Stimulated activated CD8-positive, alpha-beta memory T cell treated with anti-CD3 and anti-CD28 coated beads, Interleukin-2, amount 100 ng/mL, for 48 hours (primary cell): Measurements from ENCODE around the gene DTX4.

Experiments
- DNase-seq, 2 donors: peaks; one replicate each; pipeline ENCODE4 v3.0.0-alpha.2; 2020; ENCODE audit warnings: low read depth in 2 of 2

The DTX4 gene

DNA sequence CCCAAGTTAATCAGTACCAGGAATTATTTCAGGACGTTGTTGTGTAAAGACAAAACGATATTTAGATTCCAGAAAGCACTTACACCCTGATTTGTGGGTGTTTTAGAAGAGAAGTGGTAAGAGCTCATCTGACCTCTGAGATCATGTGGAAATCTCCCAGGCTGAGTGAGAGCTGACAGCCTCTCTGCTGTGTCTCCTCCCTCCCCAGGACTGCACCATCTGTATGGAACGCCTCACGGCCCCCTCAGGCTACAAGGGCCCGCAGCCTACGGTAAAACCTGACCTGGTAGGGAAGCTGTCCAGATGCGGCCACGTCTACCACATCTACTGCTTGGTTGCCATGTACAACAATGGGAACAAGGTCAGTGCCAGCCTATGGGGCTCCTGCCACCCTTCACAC lies 20.0 kb downstream of the DTX4 start:
- DNase-seq: no peak

DNA sequence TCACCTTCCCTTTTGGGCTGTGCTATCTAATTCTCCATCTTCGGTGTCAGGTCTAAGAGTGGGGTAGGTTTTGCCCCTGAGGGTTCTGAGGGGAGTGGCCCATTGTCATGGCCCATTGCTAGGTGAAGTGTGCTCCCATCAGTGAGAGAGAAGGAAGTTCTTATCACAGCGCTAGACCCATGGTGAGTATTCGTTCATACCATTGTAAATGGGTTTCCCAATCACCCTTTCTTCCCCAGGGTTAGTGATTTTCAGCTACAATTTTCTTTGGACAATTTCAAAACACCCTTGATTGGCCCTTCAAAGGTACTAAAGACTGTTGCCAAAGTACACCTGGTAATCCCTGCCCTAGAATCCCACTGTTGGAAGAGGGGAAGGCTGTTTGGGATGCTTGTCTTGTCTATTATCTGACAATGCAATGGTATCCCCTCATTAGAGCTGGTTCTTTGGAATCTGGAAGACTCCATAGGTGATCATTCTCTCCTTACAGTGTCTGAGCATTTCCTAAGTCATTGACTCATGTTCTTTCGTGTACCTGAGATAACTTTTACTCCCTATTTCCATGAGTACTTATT lies 20.6 kb downstream of the DTX4 start:
- DNase-seq: no peak

DNA sequence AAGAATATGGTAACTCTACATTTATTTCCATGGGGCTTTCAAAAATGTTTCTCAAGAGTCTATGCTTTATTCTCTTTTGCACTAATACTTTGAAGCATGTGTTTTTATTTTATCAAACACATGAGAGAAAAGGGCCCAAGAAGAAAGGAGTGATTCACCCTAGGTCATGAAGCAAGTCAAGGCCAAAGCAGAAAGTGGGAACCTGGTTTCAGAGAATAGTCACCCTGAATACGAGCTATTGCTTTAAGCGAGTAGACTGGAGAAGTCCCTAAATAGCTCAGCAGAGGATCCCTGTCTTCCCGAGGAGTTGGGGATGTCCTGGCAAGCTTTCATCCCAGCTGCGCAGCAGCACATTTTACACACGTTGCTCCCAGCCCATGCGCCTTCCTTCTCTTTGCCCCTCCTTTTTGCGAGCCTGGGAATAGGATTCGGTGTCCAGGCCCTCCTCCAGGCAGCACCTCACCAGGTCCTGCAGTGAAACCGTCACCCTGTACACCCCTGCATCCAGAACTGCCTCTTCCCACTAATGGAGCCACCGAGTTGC lies 21.7 kb downstream of the DTX4 start:
- DNase-seq: no peak

DNA sequence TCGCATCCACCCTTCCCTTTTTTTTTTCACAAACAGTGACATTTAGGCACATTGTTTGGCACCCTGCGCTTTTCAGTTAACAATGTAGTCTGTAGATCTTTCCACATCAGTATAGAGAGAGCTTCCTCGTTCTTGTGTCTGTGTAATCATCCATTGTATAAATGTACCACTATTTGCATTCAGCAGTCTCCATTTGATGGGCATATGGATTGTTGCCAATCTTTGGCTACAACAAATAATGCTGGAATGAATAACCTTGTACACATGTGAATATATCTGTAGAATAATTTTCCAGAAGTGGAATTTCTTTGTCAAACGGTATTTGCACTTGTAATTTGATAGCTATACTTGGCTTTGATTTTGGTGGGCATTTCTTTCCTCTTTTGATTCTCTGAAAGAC lies 23.7 kb downstream of the DTX4 start:
- DNase-seq: no peak

DNA sequence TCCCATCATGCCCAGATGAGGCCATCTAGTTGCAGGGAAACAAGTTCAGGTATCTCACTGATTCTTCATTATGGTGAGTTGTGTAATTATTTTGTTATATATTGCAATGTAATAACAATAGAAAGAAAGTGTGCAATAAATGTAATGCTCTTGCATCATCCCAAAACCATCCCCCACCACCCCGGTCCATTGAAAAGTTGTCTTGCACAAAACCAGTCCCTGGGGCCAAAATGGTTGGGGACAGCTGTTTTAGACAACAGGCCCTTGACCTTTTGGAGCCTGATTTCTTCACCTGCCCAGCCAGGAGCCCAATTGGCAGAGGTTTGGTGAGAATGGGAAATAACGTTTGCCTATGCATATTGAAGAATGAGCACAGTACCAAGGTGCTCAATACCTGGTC lies 24.8 kb downstream of the DTX4 start:
- no peak for DNase-seq

DNA sequence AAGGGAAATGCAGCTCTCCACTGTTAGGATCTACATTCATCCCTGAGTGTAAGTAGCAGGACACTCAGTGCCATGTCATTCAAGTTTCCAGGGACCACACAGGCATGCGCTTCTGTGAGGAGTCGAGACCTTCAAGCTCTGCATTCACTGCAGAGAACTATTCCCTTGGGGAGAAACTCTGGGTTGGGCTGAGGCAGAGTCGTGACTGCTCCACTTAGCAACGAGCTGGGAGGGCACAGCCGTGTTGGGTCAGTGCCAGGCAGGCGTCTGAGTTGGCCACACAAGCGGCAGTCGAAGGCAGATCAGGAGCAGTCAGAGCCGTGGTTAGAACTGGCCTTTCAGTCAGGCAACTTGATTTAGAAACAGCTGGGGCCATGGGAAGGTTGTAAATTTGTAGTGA lies 26.1 kb downstream of the DTX4 start:
- DNase-seq: no peak

DNA sequence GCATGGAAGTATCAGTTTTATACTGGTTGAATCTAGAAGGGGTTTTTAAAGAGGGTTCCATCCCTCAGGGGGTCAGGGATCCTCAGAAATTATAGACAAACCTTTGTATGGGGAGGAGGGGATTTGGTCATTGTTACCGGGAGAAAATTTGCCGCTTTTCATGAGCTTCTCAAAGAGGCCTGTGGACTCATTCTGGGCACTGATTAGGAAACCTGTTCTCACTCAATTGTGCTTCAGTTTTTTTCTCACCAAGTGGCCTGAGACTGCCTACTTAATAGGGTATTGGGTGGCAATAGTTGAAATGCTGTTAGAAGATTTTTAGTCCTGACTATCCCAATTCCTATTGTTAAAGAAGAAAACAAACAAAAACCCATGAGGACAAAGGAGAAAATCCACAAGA lies 26.8 kb downstream of the DTX4 start:
- DNase-seq: no peak

DNA sequence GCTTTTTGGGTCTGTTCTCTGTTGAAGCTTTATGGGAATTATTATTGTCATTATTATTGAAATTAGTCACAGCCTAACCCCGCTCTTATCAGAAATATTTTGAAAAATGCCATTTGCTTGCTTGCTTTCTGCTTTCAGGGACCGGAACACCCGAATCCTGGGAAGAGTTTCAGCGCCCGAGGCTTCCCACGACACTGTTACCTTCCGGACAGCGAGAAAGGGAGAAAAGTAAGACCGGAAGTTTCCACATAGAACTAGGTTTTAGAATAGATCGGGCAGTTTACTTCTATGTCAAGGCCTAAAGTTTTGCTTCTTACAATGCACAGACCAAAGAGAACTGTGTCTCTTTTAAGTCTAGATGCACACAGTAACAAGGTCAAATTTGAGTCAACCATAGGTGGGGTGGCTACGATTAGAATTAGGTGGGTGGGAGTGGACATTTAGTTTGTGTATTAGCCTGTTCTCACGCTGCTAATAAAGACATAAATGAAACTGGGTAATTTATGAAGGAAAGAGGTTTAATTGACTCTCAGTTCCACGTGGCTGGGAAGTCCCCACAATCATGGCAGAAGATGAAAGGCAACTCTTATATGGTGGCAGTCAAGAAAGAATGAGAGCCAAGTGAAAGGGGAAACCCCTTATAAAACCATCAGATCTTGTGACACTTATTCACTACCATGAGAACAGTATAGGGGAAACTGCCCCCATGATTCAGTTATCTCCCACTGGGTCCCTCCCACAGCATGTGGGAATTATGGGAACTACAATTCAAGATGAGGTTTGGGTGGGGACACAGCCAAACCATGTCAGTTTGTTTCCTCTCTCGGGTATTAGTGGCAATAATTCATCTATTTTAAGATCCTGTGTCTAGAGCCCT lies 27.9 kb downstream of the DTX4 start:
- no peak for DNase-seq

DNA sequence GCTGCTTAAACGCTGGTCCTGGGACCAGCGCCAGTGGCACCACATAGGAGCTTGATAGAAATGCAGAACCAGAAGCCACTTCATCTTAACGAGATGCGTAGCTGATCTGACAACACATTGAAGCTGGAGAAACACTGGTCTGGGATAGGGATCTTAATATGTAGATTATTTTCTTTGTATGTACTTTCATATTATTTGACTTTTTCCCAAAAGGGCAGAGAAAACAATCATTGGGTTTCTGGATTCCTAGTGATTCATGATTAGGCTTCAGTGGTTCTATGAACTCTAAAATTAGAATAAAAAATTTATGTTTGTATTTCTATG lies 28.5 kb downstream of the DTX4 start:
- DNase-seq: no peak

DNA sequence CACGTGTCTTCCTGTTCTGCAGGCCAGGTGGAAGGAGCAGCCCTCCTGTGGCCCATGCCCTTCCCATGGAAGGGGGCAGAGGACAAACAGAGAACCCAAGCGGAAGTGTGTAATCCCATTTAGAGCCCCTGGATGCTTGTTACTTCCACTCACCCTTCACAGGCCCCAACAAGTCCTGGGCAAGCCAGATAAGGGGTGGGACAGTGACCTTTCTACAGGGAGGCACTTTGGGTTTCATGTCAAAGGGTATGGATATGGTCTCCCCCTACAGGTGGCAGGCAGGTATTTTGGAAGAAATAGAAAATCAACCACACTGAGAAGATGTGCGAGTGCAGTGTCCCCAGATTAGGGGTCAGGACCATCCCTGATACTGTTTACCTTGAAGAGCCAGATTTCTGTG lies 29.4 kb downstream of the DTX4 start:
- DNase-seq: no peak

DNA sequence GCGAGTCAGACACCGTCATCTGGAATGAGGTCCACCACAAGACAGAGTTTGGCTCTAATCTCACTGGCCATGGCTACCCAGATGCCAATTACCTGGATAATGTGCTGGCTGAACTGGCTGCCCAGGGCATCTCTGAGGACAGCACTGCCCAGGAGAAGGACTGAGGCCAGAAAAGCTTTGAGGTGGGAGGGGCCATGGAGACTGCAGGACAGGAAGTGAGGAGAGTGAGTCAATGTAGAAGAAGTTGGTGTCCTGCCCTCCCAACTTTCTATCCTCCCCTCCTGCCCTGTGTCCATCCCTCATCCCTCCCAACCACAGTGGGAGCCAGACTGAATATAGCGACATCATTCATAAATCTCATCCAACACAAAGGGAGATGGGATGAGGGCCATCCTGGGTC lies 32.8 kb downstream of the DTX4 start:
- DNase-seq: no peak

DNA sequence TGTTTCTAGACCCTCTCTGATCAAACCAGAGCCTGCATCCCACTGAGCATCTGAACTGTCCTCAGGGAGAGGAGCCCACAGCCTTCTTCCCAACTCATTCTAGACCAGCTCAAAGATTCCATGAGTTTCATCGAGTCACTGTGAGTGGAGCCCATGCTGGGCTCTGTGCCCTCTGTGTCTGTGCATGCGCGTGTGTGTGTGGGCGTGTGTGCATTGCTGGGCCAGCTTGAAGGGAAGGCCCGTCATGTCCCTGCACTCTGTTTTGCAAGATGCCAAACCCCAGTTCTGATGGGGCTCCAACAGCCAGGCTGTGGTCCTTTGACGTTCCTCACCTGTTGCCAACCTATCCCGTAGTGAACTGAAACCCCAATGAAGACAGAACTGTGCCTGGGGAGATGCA lies 33.7 kb downstream of the DTX4 start:
- no peak for DNase-seq

DNA sequence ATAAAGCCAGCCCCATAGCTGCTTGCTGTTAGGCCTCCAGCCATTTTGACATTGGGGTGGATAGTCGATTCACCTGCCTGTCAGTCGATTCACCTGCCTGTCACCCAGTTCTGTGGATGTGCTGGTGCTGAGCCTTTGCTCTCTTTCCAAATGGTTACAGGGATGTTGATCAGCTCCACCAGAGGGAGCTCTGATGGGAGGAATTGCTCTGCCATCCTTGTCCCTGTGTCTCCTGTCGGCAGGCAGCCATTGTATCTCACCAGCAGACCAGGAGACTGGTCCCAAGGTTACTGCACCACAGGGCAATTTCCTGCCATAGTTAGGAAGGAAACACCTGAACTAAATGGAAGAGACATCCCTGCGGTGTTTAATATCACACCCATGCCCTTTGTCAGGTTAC lies 34.7 kb downstream of the DTX4 start:
- no peak for DNase-seq

DNA sequence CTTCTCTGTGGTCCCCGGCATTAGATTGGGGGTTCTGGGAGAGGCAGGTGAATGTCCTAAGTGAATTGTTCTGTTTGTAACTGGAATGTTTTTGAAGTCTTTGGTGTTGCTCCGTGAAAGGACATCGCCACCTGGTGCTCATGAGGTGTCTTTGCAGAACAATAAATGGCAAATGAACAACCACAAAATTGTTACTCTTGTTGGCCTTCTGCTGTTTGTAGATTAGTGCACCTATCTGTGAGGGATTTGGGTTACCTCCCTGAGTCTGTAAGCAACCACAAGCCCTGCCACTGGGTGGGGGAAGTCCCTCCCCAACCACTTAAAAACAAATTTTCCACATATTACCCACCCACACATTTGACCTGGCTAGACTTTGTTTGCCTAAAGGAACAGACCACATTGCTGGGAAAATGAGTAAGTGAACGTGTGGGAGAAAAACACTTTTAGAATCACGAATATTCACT lies 36.1 kb downstream of the DTX4 start:
- peak in 1 of 2 donors; percentile 16 for DNase-seq

DNA sequence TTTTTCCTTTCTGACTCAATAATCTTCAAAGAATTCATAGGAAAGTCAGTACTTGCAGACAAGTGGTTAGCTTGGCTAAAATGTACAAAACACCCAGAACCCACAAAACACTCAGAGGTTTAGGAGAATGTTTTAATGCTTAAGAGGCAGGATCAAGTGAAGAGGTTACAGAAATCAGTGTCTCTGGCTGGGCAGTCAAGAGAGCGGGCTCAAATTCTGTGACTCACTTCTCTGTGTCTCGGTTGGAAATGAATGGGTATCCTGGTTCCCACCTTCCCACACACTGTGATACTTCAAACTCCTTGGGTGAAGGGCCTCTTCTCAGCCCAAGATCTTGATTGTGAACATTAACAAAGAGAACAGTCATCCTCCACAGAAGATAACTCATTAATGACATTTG lies 37.0 kb downstream of the DTX4 start:
- DNase-seq: no peak

DNA sequence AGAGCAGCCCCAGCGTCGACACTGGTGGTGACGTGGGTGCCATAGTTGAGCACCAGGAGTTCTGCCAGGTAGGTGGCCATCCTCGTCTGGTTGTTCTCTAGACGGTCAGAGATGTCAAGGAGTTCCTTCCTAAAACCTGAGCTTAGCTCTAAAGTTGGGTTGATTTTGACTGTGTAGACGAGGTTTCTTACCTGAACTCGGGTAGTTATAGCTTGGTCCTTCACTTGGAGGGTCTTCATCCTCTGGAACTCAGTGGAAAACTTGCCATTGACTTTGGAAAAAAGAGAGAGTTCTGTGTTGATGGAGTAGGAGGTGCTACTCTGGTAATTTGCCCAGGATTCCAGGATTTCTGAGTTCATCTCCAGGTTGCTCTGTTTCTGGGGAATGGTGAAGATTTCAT lies 40.3 kb downstream of the DTX4 start:
- DNase-seq: no peak

DNA sequence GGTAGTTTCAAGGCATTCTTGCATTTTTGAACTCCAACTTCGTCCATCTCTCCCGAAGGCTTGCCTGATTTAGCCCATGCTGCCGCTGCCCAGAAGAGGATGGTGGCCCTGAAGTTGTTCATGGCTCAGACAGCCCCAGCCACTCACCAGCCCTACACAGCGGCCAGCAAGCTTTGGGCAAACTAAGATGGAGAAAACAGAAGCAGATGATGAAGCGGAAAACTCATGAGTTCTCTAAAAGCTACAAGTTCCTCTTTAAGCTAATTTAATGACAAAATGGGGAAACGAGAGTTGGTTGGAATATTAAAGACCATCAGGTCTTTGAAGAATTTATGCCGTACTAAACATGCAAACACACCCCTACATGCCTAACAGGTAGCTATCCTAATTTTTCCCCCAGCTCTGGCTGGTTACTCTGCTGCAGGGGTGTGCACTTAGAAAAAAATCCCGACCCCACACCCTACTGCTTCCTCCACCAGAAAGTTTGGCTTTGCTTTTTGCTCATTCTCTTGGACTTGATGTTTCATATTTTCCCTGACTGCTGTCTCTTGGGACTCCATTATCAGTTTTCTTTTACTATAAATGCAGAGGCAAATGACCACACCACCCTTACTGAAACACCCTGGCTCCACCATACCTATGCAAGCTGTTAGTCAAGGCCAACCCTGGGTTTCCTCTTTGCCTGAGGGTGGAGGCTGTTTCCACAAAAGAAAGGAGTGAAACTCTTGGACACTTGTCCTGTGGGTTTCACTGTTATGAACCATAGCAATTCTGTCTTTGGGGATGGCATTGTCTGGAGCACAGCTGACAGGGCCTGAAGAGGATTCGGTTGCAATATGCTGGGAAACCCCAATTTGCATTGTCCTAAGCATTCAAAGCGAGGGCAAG lies 41.1 kb downstream of the DTX4 start, which contains the start of gene MPEG1:
TSS of gene MPEG1 (minus strand) at position 184 of the 888 bp plus-strand sequence. CDS start at position 122, 62 bp downstream.
- no peak for DNase-seq

DNA sequence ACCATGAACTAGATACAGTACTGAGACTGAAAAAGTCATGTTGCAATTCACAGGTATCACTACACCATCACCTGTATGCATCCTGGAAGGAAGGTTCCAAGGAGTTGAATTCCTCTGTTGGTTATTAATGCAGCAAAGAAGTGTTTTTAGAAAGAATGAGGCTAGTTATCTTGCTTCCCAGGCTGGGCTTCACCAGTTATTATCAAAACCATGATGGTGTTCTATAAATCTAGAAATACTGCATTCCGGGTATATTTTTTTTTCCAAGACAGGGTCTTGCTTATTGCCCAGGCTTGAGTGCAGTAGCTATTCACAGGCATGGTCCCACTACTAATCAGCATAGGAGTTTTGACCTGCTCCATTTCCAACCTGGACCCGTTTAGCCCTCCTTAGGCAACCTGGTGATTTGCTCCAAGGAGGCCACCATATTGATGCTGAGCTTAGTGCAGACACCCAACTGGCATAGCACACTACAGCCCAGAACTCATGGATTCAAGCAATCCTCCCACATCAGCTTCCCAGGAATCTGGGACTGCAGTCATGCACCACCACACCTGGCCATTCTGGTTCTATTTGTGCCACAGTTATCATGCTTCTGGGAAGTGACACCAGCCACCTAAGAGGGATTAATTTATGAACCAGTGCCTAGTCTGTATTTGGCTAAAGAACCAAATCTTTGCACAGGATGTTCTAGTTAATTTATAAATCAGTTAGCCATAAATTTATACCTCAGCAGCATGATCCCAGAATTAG lies 42.4 kb downstream of the DTX4 start:
- DNase-seq: no peak

DNA sequence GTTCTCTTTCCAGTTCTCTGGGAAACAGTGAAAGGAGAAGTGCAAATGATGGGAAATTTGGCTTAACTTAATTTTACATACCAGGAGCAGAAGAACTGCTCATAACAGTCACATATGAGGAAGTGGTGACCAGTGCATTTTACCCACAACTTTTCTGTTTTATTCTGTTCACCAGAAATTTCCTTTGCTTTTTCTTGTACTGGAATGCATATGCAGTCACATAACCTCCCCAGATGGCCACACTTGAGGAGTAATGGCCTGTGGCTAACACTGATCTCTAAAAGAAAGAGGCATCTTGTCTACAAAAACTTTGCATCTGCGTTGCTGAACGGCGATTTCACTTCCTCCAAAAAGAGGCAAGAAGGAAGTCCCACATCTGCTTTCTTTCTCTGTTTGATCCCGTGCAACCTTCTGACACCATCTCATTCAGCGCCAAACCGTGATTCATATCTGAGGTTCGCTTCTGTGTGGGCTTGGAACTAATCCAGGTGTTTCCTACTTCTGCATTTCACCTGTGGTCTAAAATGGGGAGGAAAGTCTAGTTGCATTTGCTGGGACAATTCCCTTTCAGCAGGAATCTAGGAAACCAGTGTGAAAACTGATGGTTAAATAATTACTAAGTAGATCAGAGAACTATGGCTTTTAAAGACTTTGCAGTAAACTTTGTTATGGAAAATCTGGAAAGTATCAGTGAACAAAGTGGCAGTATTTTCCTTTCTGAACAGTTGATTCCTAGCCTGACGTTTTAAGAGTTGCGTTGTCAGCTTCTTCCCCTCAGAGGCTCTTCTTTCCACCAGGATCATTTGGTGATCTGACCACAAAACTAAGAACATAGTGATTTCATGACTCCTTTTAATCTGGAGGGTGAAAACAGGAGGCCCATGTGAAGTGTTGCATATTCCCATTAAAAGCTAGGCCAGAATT lies 45.0 kb downstream of the DTX4 start:
- DNase-seq: no peak

DNA sequence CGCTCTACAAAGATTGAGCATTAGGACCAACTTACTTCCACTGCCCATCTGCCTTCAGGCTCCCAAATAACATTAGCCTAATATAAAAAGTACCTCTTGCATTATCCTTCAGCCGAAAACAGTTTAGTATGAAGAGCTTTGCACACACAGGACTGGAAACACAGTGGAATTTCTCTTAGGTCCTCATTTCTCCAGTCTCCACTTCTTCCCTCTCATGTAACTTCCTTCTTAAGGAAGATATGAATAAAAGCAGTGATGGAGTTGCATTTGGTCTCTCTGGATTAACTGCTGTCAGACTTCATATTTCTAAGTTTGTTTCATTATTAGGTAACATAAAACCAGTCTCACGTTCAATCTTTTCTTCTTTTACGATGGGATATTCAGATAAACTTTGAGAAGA lies 46.4 kb downstream of the DTX4 start:
- DNase-seq: no peak
